Retinal pigment epithelial cell (primary cell): ENCODE data around the gene THEM4.
"Not testable (repeated sequence)": the region's sequence is repeated elsewhere in the genome, so short reads cannot be mapped to it uniquely, and the experiment has no call there.

Experiments
- DNase-seq: peaks from one replicate; pipeline ENCODE4 v3.0.0-alpha.2; 2010; ENCODE audit warnings: low read depth
- H3K4me3 ChIP-seq: 2 replicates; pipeline ENCODE4 v1.5.1; 2011; ENCODE audit warnings: mild to moderate bottlenecking, low read length, control low read depth, moderate library complexity
- TF ChIP-seq, protein P1 (sequence below): conservative IDR thresholded peaks from 2 replicates; pipeline ENCODE4 v1.5.1; 2011; ENCODE audit warnings: low read depth, low read length, control low read depth, inconsistent platforms

The THEM4 gene

DNA sequence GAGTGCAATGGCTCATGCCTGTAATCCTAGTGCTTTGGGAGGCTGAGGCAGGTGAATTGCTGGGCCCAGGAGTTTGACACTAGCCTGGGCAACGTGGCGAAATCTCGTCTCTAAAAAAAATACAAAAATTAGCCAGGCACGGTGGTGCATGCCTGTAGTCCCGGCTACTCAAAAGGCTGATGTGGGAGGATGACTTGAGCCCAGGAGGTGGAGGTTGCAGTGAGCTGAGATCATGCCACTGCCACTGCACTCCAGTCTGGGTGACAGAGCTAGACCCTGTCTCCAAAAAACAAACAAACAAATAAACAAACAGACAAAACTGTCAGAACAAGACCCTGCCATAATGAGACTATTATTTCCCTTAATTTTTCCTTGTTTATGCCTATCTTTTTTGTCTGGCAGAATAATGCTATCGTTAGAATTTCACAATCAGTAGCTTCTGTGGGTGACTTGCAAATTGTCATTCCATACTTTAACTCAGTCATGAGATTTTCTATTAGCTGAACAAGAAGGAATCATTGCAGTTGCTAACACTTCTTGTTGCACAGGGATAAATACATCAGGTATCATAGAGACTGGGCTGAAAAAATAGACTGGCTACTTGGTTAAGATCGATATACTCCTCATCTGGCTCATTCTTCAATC is 7.5 kb upstream of the THEM4 start:
- H3K4me3 ChIP-seq = no peak overlapping the region
- TF ChIP-seq, protein P1, sequence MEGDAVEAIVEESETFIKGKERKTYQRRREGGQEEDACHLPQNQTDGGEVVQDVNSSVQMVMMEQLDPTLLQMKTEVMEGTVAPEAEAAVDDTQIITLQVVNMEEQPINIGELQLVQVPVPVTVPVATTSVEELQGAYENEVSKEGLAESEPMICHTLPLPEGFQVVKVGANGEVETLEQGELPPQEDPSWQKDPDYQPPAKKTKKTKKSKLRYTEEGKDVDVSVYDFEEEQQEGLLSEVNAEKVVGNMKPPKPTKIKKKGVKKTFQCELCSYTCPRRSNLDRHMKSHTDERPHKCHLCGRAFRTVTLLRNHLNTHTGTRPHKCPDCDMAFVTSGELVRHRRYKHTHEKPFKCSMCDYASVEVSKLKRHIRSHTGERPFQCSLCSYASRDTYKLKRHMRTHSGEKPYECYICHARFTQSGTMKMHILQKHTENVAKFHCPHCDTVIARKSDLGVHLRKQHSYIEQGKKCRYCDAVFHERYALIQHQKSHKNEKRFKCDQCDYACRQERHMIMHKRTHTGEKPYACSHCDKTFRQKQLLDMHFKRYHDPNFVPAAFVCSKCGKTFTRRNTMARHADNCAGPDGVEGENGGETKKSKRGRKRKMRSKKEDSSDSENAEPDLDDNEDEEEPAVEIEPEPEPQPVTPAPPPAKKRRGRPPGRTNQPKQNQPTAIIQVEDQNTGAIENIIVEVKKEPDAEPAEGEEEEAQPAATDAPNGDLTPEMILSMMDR = no peak
- DNase-seq = no peak

- TF ChIP-seq, protein P1 = no peak
These were observed 5.9 kb upstream of the THEM4 start for GRCh38 chr1:151915061-151915686.

GRCh38 chr1:151914076-151914475 is 4.8 kb upstream of the THEM4 start:
- DNase-seq = no peak
- TF ChIP-seq, protein P1 = no peak
- H3K4me3 ChIP-seq = no peak overlapping the region

More at GRCh38 chr1:151915061-151915686, 5.9 kb upstream of the THEM4 start:
- no peak overlapping the region for H3K4me3 ChIP-seq
- no peak for DNase-seq

- DNase-seq = no peak
- no peak overlapping the region for H3K4me3 ChIP-seq
- TF ChIP-seq, protein P1 = no peak
These were observed 3.7 kb upstream of the THEM4 start for GRCh38 chr1:151912973-151913372.

DNA sequence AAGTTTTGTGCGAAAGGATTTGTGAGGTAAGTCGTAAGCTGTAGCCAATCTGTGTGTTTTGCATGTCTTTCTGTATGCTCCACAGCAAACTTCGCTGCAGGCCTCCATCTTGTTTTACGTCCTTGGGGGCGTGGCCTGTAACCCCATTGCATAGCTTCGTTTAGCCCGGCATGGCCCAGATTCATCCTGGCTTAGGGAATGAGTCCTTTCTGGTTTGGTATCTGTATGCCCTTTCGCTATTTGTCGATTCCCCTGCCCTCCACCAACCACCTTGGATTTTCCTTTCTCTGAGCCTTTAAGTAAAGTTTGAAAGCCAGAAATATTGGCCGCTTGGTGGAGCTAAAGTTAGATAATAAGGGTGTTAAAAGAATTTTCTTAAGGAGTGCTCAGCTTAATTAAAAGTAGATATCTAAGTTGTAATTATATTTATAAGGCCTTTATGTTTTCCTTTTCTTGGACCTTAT is 1.1 kb downstream of the THEM4 start:
- H3K4me3 ChIP-seq = peak overlapping the region; percentile 83
- DNase-seq = no peak
- TF ChIP-seq, protein P1 = peak; percentile 27

GRCh38 chr1:151907363-151908139 is 1.8 kb downstream of the THEM4 start:
- no peak overlapping the region for H3K4me3 ChIP-seq
- DNase-seq = no peak
- TF ChIP-seq, protein P1 = no peak

DNA sequence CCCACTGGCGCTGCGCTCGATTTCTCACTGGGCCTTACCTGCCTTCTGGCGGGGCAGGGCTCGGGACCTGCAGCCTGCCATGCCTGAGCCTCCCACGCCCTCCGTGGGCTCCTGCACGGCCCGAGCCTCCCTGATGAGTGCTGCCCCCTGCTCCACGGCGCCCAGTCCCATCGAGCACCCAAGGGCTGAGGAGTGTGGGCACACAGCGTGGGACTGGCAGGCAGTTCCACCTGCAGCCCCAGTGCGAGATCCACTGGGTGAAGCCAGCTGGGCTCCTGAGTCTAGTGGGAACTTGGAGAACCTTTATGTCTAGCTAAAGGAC is 3.0 kb downstream of the THEM4 start:
- DNase-seq, H3K4me3 ChIP-seq: not testable (repeated sequence)

GRCh38 chr1:151905443-151906323 is 3.6 kb downstream of the THEM4 start:
- not testable (repeated sequence) for H3K4me3 ChIP-seq, DNase-seq
